Central memory CD8-positive, alpha-beta T cell (primary cell): ENCODE measurements around the gene POLR2L.
A peak's percentile ranks its signal among the peaks of the same experiment; 100 is the strongest.

Experiments used
- ATAC-seq: fragments of 150-1000 bp; cut with Tn5 transposase; replicated peaks from 2 replicates; pipeline ENCODE4 v1.10.0; 2022; ENCODE audit warnings: mild to moderate bottlenecking, moderate FRiP score, moderate number of reproducible peaks; ENCODE audit not compliant: poor library complexity, severe bottlenecking; ENCODE audit errors: extremely low read depth
- DNase-seq, 2 donors: peaks; one replicate each; pipeline ENCODE4 v3.0.0; 2021; ENCODE audit warnings: low spot score in 2 of 2
- H3K27ac Mint-ChIP-seq: one replicate; pipeline ENCODE4 v1.8.0; 2022; ENCODE audit warnings: low read depth, mild to moderate bottlenecking, moderate library complexity, mixed read lengths
- H3K27me3 Mint-ChIP-seq: one replicate; pipeline ENCODE4 v1.8.0; 2022; ENCODE audit warnings: mixed read lengths
- H3K36me3 Mint-ChIP-seq: one replicate; pipeline ENCODE4 v1.8.0; 2022; ENCODE audit warnings: mild to moderate bottlenecking, moderate library complexity, mixed read lengths; ENCODE audit not compliant: insufficient read depth
- H3K4me1 Mint-ChIP-seq: one replicate; pipeline ENCODE4 v1.8.0; 2022; ENCODE audit warnings: mixed read lengths
- H3K4me3 Mint-ChIP-seq: one replicate; pipeline ENCODE4 v1.8.0; 2022; ENCODE audit warnings: mild to moderate bottlenecking, moderate library complexity, mixed read lengths
- H3K9me3 Mint-ChIP-seq: one replicate; pipeline ENCODE4 v1.8.0; 2022; ENCODE audit warnings: mixed read lengths

Gene POLR2L

DNA sequence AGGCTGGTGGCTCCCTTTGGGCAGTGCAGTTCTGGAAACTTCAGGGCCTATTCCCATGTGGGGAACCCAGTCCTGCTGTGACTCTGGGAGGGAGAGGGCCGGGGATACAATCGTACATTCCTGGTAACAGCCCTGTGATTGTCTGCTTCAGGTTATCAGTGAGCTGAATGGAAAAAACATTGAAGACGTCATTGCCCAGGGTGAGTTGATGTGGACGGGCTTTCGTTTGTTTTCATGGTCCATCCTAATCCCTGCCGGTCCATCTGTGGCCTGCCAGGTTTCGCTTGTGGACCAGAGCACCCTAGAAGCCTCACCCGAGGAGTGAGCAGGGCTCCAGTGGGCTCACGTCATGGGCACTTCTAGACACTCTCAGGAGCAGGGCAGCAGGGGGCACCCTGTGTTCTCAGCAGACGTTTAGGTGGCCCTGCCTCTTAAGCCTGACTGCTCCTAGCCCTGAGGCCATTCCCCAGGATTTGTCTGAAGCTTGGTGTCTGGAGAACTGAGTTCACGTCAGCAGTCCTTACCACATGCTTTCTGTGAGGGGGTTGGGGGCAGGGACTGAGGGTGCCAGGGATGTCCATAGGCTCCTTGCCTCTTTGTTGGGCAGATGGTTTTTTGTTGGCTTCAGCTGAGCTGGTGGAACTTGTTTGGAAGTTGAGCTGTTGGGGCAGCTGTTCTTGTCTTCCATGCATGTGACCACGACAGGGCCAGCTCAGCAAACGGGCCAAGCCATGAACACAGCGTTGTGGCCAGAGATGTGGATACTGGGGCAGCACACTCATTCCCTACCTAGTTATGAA lies 30.7 kb downstream of the POLR2L start:
- H3K9me3 Mint-ChIP-seq: no peaks in the 10 kb centered on the region
- no peak for ATAC-seq
- H3K27ac Mint-ChIP-seq: peak overlapping the region; percentile 95
- peak overlapping the region; percentile 89 for H3K4me3 Mint-ChIP-seq
- peaks cover 35% of the 10 kb centered on the region for H3K4me1 Mint-ChIP-seq
- no peaks in the 10 kb centered on the region for H3K27me3 Mint-ChIP-seq
- peaks cover 51% of the 10 kb centered on the region for H3K36me3 Mint-ChIP-seq
- no peak for DNase-seq

DNA sequence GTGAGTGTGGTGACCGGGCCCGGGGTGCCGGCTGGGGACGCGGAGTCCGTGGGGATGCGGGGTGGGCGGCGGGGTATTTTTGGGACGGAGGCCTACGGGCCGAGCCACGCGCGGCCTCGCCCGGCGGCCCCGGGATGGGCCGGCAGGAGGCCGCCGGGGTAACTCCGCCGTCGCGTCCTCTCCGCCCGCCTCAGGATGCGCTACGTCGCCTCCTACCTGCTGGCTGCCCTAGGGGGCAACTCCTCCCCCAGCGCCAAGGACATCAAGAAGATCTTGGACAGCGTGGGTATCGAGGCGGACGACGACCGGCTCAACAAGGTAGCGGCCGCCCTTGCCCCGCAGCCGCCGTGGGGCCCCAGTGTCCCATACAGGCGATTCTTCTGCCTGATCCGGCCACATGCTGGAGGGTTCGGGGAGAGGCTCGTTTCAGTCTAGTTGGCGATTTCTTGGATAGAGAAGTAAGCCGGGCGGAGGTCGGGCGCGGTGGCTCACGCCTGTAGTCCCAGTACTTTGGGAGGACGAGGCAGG lies 32.2 kb downstream of the POLR2L start:
- Mint-ChIP-seq H3K4me1 (peaks cover 35% of the 10 kb centered on the region), H3K4me3 (peak overlapping the region; percentile 89), H3K36me3 (peaks cover 50% of the 10 kb centered on the region), H3K27ac (peak overlapping the region; percentile 95), H3K27me3 (no peaks in the 10 kb centered on the region), H3K9me3 (no peaks in the 10 kb centered on the region)
- DNase-seq (no peak), ATAC-seq (peak; percentile 20)

DNA sequence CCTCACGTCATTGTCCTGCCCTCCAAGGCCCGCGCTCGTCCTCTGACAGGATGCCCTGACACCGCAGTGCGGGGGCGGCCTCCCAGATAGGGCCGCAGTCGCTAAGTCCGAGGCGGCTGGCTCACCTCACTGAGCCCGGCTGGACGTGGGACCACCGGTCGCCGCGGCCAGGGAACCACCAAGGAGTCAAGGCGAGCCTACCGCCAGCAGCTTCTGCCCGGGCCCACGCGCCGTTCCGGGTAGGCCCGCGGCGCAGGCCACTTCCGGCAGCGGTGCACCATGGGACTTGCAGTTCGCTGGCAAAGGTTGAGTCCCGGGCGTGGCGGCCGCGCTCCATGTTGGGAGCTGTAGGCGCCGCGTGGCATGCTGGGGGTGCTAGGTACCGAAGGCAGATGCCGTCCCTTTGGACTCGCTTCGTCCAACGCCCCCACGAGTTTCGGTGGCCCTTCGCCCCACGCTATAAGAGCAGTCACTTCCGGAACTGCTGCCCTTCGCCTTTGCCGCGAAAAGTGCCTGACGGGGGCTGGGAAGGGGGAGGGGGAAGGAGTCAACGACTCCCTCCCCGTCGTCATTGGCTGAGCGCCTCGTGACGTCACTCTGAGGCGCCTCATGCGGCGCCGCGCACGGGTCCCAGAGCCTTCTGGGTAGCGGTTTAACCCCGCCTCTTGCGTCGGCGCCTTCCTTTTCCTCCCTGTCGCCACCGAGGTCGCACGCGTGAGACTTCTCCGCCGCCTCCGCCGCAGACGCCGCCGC lies 32.9 kb downstream of the POLR2L start, which contains the start of gene RPLP2:
TSS of gene RPLP2 (plus strand) at position 681 of the 753 bp plus-strand sequence. CDS start 268 bp downstream, outside the sequence.
- Mint-ChIP-seq H3K27ac (peak within 1 kb of the TSS; percentile 95), H3K4me3 (peak within 1 kb of the TSS; percentile 89), H3K36me3 (peaks cover 49% of the 10 kb centered on the region), H3K27me3 (no peaks in the 10 kb centered on the region), H3K9me3 (no peaks in the 10 kb centered on the region), H3K4me1 (peaks cover 35% of the 10 kb centered on the region)
- DNase-seq (peak; percentile 97), ATAC-seq (peak; percentile 89)

DNA sequence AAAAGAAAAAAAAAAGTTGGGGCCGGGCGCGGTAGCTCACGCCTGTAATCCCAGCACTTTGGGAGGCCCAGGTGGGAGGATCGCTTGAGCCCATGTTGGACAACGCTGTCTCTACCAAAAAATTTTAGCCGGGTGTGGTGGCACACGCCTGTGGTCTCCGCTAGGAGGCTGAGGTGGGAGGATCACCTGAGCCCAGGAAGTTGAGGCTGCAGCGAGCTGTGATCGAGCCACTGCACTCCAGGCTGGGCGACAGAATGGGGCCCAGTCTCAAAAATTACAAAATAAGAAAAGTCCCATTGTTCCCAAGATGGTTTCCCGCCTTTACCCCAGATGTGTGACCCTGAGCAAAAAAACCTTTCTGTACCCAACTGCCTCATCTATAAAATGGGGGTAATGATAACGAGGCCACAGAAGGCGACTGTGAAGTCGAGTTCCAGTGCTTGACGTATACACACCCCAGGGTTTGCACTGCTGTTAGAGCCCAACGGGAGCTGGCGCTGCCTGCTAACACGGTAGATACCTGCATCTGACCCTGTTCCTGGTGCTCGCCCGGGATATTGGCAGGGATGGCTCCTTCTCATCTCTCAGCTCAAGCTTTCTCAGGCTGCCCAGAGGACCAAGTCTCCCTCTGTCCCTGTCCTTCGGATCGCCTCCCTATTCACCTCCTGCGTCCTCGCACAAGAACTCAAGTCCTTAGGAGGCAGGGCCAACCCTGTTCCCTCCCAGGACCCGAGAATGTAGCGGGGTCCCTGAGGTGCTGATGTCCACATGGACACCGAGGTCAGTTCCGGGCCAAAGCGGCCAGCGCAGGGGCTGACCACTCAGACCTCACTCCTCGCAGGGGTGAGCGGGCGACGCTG lies 33.7 kb downstream of the POLR2L start:
- ATAC-seq: no peak
- H3K27me3 Mint-ChIP-seq: no peaks in the 10 kb centered on the region
- peaks cover 46% of the 10 kb centered on the region for H3K36me3 Mint-ChIP-seq
- peak overlapping the region; percentile 95 for H3K27ac Mint-ChIP-seq
- H3K4me3 Mint-ChIP-seq: peak overlapping the region; percentile 89
- DNase-seq: no peak
- H3K9me3 Mint-ChIP-seq: no peaks in the 10 kb centered on the region
- peaks cover 35% of the 10 kb centered on the region for H3K4me1 Mint-ChIP-seq

DNA sequence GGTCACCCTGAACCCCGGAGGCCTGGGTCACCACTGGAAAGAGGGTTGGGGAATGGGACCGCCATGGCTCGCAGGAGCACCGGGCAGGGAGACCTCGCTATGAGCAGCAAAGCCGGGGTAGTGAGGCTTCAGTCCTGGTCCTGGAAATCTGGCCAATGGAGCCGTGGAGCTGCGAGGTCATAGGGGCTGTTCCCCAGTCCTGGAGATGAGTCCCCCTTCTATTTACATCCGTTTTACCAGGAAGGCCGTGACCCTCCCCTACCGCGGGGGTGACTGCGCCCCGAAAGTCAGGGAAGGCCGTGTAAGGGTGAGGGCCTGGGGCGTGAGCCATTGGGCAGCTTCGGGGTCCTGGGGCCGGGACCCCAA lies 37.7 kb downstream of the POLR2L start:
- no peak overlapping the region for H3K27ac Mint-ChIP-seq
- peaks cover 16% of the 10 kb centered on the region for H3K36me3 Mint-ChIP-seq
- DNase-seq: no peak
- no peak for ATAC-seq
- peaks cover 14% of the 10 kb centered on the region for H3K4me1 Mint-ChIP-seq
- no peaks in the 10 kb centered on the region for H3K27me3 Mint-ChIP-seq
- H3K9me3 Mint-ChIP-seq: no peaks in the 10 kb centered on the region
- H3K4me3 Mint-ChIP-seq: peak overlapping the region; percentile 76

DNA sequence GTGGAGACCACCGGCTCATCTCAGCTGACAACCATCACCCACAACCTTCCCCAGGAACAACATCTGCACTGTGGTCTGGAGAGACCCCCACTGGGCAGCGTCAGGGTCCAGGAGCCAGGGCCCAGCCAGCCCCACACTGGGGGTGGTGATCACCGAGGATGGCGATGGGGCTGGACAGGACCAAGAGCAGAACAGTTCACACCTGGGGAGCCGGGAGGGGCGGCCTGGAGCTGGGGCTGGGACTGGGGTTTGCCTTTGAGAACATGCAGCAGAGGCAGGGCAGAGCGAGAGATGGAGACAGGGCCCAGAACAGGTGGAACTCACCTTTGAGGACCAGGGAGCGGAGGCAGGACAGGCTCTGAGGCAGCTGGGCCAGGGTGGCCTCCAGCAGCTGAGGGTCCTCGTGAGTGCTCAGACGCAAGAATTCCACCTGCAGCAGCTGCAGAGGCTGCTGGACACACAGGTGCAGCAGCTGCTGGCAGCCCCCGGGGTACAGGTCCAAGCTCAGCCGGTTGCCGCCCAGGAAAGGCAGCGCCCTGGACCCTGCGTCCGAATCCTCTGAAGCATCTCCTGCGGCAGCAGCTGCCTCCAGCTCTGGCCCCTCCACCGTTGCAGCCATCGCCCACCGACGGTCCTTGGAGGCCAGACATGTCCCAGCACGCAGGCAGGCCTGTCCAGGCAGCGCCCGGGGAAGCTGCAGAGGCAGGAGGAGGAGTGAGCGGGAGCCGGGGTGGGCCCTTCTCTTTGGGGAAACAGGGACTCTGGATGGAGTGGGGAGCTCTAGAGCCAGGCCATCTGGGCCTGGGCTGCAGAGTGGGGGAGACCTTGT lies 38.3 kb downstream of the POLR2L start:
- peaks cover 12% of the 10 kb centered on the region for H3K4me1 Mint-ChIP-seq
- H3K27ac Mint-ChIP-seq: no peak overlapping the region
- H3K36me3 Mint-ChIP-seq: peaks cover 10% of the 10 kb centered on the region
- DNase-seq: no peak
- H3K9me3 Mint-ChIP-seq: no peaks in the 10 kb centered on the region
- H3K27me3 Mint-ChIP-seq: no peaks in the 10 kb centered on the region
- peak overlapping the region; percentile 76 for H3K4me3 Mint-ChIP-seq
- ATAC-seq: no peak

DNA sequence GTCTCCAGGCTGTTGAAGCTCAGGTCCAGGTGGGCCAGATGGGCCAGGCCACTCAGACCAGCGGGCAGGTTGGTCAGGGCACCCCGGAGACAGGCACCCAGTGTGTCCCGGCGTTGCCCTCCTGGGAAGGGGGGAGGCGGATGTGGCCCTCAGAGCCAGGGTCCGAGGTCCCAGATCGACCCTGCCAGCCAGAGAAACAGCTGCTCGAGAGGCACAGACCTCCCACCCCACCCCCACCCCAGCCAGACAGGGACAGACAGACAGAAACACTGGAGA lies 38.9 kb downstream of the POLR2L start:
- Mint-ChIP-seq H3K27ac (no peak overlapping the region), H3K36me3 (peaks cover 7% of the 10 kb centered on the region), H3K9me3 (no peaks in the 10 kb centered on the region), H3K4me3 (peak overlapping the region; percentile 76), H3K4me1 (peaks cover 7% of the 10 kb centered on the region), H3K27me3 (no peaks in the 10 kb centered on the region)
- no peak for ATAC-seq
- DNase-seq: no peak

DNA sequence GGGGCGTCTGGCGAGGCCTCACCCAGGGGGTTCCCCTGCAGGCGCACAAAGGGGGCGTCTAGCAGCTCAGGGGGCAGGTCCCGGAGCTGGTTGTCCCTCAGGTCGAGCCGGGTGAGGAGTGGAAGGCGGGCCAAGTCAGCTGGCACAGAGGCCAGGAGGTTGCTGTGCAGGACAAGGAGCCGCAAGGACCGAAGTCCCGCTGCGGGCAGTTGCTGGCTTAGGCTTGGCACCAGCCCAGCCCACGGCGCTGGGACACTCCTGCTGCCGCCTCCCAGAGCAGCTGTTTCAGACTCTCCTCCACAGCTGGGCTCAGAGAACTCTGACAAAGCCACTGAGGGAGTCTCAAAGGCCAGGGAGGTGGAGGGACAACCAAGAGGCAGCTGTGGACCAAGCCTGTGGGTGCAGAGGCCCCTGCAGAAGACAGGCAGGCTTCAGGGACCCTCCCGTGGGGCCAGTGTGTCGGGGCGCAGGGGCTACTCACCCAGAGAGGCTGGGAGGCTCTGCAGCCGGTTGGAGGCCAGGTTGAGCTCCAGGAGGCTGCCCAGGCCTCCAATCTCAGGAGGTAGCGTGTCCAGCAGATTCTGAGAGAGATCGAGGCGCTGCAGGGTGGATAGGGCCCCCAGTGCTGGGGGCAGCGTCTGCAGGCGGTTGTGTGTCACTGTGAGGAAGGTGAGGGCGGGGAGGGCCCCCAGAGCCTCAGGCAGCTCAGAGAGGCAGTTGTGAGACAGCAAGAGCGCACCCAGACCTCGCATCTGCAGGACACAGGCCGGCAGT lies 39.4 kb downstream of the POLR2L start:
- DNase-seq (no peak), ATAC-seq (no peak)
- Mint-ChIP-seq H3K27ac (no peak overlapping the region), H3K9me3 (no peaks in the 10 kb centered on the region), H3K4me3 (peak overlapping the region; percentile 36), H3K27me3 (no peaks in the 10 kb centered on the region), H3K36me3 (peaks cover 7% of the 10 kb centered on the region), H3K4me1 (peaks cover 3% of the 10 kb centered on the region)

DNA sequence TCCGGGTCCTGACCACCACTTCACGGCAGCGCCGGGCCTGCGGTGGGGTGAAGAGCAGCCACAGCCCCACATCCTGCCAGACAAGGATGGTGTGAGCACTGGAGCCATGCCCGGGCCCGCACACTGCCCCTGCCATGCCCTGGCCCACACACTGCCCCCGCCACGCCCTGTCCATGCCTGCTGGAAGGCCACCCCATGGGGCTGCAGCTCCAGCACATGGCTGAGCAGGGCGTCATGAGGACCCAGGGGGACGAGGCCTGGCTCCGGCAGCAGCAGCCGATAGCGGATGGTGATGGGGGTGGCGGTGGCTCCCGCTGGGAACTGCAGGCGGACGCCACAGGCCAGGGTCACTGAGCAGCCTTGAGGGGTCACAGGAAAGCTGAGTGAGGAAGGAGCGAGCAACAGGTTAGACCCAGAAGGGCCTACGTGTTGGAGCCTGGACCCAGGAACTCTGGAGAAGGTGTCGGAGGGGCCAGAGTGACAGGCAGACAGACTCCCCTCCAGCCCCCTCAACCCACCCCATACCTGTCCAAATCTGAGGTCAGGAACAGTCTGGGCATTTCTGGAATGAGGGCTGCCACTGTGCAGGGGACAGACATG lies 40.2 kb downstream of the POLR2L start:
- ATAC-seq: no peak
- Mint-ChIP-seq H3K9me3 (no peaks in the 10 kb centered on the region), H3K36me3 (peaks cover 9% of the 10 kb centered on the region), H3K4me3 (no peak overlapping the region), H3K27me3 (no peaks in the 10 kb centered on the region), H3K4me1 (peaks cover 4% of the 10 kb centered on the region), H3K27ac (no peak overlapping the region)
- DNase-seq: no peak

DNA sequence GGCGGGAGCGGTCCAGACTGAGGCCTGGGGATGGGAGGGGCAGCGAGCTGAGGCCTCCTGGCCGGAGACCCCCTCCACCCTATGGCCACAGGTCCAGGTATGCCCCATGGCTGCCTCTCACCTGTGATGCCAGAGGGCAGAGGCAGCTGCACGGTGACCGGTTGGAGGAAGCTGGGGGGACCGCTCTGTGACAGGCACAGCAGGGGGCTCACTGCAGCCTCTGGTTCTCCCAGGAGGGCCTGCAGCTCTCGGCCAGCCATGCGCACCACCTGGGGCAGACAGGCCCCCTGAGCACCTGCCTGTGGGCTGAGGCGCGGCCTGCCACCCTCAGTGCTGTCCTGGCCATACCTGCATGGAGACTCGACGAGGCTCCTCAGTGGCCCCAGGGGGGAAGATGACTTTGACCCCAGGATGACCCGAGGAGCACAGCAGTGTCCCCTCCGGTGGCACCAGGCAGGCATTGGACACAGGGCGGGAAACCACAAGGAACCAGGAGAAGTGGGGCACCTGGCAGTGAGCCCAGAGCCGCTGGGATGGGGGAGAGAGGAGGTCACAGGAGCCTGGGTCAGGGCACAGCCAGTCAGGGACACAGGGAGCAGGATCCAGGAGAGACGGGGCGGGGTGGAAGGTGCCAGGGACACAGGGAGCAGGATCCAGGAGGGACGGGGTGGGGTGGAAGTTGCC lies 41.1 kb downstream of the POLR2L start:
- peaks cover 10% of the 10 kb centered on the region for H3K4me1 Mint-ChIP-seq
- H3K4me3 Mint-ChIP-seq: no peak overlapping the region
- DNase-seq (no peak), ATAC-seq (no peak)
- H3K27me3 Mint-ChIP-seq: no peaks in the 10 kb centered on the region
- H3K9me3 Mint-ChIP-seq: no peaks in the 10 kb centered on the region
- no peak overlapping the region for H3K27ac Mint-ChIP-seq
- H3K36me3 Mint-ChIP-seq: peaks cover 8% of the 10 kb centered on the region

DNA sequence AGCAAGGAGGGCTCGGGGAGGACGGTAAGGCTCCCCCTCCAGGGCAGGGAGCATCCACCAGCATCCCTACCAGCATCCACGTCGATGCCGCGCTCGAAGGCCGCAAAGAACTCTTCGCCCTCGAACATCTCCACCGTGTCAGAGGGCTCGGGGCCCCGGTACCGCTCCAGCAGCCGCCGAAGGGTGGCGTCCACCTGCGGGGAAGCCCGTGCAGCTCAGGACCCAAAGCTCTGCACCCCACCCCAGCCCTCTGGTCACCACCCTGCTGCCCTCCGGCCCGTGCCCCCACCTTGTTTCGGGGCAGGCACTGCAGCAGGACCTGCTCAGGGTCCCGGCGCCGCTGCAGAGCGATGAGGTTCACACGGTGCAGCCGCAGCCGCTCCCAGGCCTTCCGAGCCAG lies 41.9 kb downstream of the POLR2L start:
- Mint-ChIP-seq H3K36me3 (peaks cover 11% of the 10 kb centered on the region), H3K4me3 (no peak overlapping the region)
- ATAC-seq: no peak

More for the DNA sequence above, 41.9 kb downstream of the POLR2L start:
- no peak for DNase-seq
- Mint-ChIP-seq H3K4me1 (peaks cover 15% of the 10 kb centered on the region), H3K9me3 (no peaks in the 10 kb centered on the region), H3K27me3 (no peaks in the 10 kb centered on the region), H3K27ac (no peak overlapping the region)
